ENCODE data around the gene TMEM238.
"Not testable (repeated sequence)": the region's sequence is repeated elsewhere in the genome, so short reads cannot be mapped to it uniquely, and the experiment has no call there.

Gene TMEM238, protein sequence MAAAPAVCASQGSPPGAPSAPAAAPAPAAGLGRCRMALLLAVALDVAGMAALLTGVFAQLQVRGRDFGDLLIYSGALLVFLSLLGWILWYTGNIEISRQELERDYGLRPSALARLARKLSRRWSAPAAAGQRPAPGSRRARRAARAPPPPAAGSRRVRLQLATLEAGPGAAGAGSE

DNA sequence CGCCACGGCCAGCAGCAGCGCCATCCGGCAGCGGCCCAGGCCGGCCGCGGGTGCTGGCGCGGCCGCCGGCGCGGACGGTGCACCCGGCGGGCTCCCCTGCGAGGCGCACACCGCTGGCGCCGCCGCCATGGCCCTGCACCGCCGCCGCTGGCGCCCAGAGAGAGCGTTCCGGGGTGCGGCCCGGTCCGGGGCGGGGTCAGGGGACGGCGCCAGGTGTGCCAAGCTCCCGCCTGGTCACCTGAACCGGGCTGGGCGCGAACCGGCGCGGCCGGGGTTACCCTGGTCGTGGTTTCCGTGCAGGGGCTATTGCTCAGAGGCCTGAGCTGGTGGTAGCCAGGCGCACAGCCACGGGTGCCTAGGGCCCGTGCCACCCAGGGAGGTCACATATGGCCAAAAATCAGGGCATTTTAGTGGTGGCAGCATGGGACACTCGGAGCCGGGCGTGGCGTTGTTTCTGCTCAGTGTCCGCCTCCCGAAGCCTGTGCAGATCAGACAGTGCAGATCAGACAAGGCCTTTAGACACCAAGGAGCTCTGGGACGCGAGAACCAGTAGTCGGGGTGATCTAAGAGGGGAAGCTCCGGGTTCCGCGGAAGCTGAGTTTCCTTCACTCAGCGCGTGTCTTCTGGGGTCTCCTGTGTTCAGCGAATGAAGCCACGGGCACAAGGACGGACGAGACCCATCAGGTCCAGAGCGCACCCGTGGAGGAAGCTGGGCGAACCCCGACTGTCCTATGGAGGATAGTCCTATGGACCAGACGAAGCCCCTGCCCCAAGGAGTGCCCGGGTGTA, at the start of gene TMEM238:
TSS of gene TMEM238 (minus strand) at position 162 of the 789 bp plus-strand sequence. CDS start at position 129, 33 bp downstream.
- DNase-seq (ENCODE audit: low read depth, low spot score) = no peak

DNA sequence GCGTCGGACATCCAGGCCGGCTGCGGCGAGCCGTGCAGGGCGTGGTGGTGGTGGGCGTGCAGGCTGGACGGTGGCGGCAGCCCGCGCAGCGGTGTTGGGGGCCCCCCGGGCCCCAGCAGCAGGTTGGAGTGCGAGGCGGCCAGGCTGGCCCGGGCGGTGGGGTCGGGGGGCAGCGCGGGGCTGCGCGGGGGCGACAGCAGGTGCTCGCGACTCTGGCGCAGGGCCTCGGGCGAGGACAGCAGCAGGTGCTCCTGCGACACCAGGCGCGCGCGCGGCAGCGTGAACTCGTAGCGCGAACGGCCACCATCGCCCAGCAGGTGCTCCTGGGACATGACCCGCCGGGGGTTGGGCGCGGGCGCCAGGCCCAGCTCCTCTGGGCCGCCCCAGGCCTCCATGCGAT, 49.2 kb upstream of the TMEM238 start:
- DNase-seq (ENCODE audit: low read depth, low spot score) = no peak

DNA sequence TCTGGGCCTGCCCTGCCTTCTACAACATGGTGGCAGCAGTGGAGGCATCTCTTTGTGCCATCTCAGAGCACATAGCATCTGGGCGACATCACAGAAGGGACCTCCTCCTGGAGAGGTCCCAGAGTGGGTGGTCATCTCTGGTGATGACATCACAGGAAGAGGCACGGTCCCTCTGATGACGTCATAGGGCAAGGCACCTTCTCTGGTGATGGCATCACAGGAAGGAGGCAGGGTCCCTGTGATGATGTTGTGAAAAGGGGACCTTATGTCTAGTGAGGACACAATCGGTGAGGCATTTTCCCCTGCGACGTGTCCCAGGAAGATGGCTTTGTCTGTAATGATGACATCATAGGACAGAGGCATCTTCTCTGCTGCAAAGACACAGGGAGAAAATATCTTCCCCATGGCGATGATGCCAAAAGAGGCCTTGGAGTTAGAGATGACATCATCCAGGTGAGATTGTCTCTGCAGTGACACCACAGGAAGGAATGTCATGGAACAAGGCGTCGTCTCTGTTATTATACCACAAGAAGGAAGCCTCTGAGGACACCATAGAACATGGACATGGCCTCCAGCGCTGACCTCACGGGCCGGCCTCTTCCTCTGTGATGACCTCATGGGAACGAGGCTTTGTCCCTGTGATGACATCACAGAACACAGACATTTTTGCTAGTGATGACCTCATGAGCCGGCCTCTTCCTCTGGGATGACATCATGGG, 48.3 kb upstream of the TMEM238 start:
- DNase-seq (ENCODE audit: low read depth, low spot score) = no peak

DNA sequence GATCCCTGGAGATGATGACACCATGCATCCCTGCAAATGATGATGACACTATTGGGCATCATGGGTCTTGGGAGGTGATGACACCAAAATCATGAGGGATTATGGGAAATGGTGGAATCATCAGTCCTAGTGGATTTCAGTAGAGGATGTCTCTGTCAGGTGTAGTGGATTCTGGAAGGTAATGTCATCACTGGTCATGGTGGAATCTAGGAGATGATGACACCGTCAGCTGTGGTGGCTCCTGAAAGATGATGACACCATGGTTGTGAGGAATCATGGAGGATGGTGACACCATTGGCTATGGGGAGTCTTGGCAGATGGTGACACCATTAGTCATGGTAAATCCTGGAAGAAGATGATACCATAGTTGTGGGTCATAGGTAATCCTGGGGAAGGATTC, 47.1 kb upstream of the TMEM238 start:
- no peak for DNase-seq (ENCODE audit: low read depth, low spot score)

DNA sequence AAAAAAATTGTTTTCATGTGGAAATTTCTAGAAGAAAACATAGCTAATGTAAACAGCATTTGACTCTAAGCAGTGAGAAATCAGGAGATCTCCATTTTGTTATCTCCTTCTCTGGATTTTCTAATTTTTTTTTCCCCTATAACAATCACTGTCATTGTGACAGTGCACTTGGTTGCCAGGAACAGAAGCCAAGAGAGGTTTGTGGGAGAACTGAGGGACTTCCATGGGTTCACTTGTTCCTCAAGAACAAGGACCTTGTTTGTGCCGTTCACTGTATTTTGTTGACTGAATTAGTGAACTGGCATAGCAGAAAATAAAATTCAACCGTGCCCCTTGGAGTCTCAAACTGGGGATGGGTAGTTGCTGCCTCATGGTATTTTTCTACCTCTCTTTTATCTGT, 42.0 kb upstream of the TMEM238 start:
- no peak for DNase-seq (ENCODE audit: low read depth, low spot score)

DNA sequence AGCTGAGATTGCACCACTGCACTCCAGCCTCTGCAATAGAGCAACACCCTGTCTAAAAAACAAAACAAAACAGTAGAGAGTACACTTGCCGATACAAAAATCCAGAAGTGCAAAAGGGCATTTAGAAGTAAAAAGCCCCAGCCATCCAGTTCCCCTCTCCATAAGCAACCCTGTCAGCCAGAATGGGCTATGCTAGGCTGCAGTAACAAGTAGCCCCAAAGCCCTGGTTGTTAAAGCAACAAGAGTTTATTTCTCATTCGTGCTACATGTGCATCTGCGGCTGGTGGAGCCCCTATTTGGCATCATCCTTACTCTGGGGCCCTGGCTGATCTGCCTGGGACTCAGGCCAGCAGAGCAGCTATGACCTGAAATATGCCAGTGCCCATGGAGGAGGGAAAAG, 40.4 kb upstream of the TMEM238 start:
- no peak for DNase-seq (ENCODE audit: low read depth, low spot score)

DNA sequence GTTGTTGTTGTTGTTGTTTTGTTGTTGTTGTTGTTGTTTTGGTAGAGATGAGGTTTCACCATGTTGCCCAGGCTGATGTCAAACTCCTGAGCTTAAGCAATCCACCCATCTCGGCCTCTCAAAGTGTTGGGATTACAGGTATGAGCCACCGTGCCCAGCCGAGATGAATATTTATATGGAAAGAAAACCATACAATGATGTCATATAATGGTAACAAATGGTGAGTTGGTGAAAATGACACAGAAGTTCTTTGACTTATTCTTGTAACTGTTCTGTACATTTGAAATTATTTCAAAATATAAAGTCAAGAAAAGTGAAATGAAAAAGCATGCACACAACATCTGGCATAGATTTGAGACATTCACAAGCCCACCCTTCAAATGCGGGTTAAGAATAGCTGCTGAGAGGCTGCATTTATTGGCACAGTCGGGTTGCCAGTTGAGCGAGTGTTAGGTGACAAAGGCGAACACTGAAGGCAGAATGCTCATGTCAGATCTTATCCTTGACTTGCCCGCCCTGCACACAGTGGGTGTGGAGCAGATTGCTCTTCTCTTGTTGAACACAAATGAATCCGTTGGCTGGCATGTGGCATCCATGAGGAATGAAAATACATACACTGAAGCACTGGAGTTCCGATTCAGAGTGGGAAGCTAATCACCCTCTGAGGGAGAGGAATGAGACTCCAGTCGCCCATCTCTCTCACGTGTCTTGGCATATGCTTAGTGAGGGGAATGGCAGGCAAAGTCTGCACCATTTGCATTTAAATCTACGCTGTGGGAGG, 39.3 kb upstream of the TMEM238 start:
- DNase-seq (ENCODE audit: low read depth, low spot score) = no peak

DNA sequence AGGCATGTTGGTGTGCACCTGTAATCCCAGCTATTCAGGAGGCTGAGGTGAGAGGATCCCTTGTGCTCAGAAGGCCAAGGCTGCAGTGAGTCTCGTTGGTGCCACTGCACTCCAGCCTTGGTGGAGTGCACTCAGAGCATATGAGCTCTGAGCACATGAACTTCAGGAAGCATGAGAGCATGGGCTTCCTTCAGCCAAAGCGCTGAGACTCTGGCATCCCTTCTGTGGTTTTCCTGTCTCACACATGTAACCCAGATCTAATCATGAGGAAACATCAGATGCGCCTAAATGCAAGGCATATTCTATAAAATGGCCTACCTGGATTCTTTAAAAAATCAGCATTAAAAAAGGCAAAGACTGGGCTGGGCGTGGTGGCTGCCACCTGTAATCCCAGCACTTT, 37.2 kb upstream of the TMEM238 start:
- not testable (repeated sequence) for DNase-seq (ENCODE audit: low read depth, low spot score)

DNA sequence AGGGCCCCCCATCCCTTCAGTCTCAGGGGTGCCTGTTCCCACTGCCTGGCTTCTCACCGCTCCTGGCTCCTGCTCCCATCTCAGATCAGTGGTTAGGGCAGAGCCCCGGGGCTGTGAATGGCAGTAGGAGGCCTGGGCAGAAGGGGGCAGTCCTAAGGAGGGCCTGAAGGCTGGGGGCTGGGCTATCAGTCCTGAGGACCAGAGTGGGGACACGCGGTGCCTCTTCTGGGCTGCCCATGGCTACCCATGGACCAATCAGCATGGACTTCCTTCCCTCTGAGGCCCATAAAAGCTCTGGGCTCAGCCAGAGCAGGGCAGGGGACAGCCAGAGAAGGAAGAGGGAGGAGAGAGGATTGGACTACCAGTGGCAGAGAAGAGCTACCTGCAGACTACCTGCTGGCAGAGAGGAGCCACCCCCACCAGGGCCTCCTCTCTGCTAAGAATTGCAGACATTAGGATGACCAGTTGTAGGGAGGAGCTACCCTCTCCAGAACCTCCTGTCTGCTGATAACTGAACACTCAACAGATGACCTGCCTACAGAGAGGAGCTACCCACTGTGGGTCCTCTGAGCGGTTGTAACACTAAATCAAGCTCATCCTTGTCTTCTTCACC, 35.6 kb upstream of the TMEM238 start:
- no peak for DNase-seq (ENCODE audit: low read depth, low spot score)

DNA sequence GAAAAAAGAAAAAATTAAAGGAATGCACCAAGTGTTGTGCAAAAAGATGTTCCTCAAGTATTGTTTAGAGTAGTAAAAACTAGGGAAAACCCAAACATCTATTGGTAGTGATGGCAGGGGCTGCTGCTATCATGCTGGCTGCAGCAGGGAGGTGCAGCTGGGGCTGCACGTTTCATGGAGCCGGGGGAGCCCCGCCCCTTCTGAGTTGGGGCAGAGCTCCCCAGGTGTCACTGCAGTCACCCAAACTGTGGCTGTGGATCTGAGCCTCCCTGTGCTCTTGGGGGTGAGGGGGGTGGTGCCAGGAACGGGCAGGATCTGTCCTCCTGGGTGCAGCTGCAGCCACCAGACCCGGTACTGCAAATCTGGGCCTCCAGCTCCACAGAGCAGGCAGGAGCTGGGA, 35.0 kb upstream of the TMEM238 start:
- DNase-seq (ENCODE audit: low read depth, low spot score) = no peak

DNA sequence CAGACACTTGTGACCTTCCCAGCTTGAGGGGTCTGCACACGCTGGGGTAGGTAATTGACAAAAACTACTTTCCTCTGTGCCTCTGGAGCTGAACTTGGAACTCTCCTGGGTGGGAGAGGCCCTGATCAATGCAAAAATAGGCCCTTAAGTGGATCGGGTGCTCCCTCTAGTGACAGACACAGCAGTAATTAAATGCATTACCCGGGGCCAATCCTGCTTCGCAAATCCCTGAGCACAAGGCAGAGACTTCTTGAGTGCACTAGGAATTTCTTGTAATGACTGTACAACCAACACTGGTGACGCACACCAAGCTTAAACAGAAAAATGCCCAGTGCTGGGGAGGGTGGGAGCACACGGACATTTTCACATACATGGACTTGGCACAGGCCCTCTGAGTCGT, 34.1 kb upstream of the TMEM238 start:
- DNase-seq (ENCODE audit: low read depth, low spot score) = peak; percentile 31

DNA sequence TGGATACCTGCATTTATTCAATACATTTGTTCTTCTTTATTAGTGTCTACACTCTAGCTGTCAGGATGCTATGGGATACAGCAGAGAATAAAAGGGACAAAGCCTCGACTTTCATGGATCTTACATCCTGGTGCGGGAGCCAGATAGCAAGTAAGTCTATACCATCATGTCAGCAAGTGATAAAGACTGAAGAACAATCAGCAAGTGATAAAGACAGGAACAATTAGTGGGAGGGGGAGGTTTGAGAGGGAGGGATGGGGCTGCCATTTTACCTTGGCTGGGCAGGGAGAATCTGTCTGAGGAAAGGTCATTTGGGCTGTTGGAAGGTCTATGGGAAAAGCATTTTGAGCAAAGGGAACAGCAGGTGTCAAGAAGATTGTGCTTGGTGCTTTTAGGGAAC, 26.1 kb upstream of the TMEM238 start:
- no peak for DNase-seq (ENCODE audit: low read depth, low spot score)

DNA sequence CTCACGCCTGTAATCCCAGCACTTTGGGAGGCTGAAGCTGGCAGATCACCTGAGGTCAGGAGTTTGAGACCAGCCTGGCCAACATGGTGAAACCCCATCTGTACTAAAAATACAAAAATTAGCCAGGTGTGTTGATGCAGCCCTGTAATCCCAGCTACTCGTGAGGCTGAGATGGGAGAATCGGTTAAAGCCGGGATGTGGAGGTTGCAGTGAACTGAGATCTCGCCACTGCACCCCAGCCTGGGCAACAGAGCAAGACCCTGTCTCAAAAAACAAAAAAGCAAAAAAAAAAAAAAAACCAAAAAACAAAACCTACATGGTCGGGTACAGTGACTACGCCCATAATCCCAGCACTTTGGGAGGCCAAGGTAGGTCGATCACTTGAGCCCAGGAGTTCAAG, 25.1 kb upstream of the TMEM238 start:
- not testable (repeated sequence) for DNase-seq (ENCODE audit: low read depth, low spot score)

DNA sequence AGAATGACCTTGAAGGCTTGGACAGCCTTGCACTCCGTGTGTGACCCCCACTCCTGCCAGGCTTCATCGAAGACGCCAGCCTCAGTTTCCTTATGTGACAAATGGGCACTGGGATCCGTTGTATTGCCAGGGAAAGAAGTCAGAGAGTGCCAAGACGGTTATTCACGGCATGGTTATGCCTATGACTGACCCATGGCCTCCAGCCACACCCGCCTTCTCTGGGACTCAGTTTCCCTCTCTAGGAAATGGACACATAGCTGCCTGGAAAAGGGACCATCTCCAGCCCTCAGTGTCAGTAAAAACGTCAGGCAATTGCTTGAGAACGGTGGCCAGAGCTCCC, 24.4 kb upstream of the TMEM238 start:
- no peak for DNase-seq (ENCODE audit: low read depth, low spot score)

DNA sequence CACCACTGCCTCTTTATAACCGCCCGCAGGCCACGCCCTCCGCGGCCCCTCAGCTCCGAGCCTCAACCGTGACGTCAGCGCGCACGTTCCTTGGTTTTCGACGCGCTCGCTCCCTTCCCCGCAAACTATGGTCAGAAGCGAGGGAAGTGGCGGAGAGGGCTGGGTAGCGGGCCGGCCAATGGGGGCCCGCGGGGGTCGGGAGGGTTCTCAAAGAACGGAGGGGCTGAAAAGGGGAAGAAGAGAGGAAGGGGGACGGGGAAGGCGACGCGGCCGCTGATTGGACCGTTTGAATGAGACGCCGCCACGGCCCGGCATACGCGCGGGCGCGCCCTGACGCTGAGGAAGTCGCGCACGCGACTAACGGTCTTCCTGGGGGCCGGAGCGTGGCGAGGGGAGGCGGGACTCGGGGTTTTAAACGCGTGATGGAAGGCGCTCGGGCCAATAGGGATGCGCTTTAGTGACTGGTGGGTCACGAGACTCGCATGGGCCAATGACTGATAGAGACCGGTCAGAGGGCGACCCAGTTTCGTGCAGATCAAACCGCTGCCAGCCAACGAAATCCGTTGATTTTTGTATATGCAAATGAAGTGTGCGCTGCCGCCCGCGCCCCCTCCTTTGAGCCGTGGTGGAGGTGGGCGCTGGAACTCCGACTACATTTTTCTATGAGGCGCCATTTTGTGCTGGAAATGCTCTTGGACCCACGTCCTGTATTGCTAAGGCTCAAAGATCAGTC, 23.9 kb upstream of the TMEM238 start:
- DNase-seq (ENCODE audit: low read depth, low spot score) = peak; percentile 99

DNA sequence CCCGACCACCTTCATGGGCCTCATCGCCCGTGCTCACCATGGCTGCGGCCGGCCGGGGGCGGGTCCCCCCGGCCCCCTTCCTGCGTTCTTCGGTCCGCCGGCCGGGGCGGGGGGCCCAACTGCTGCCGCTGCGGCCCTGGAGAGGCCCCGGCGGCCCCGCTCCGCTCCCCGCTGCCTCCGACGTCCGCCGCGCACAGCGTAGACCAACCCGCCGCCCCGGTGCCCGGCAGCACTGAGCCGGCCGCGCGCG, 23.4 kb upstream of the TMEM238 start, which contains the start of gene UBE2S:
TSS of gene UBE2S (minus strand) at position 239 of the 250 bp plus-strand sequence. CDS start at position 40, 199 bp downstream.
- not testable (repeated sequence) for DNase-seq (ENCODE audit: low read depth, low spot score)

DNA sequence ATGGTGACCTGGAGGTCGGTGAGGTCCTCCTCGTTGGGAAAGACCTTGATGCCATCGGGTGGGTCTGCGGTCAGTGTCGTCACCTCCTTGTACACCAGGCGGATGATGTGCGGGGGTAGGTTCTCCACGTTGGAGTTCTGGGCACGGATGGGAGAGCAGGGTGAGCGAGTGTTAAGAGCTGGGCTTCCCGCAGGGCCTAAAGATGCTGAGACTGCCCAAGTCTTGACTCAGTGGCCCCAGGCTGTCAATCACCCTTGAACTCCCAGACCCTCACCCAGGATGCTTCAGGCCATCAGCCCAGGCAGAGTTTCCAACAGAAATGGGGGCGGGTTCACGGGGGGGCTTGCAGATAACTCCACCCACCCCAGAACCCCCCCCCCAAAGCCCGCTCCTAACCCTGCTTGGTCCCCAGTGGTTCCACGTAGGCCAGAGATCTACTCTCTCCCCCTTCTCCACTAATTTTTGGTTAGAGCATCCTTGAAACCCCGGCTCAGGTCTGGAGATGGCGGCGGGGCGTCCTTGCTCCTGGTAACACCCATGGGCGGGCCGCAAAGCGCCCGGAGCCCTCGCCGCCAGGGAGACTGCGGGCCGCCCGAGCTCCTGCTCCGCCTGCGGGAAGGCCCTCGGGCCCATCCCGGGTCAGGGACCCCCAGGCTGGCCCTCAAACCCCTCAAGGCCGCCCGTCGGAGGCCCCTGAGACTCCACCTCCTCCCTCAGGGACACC, 22.9 kb upstream of the TMEM238 start:
- DNase-seq (ENCODE audit: low read depth, low spot score) = no peak

DNA sequence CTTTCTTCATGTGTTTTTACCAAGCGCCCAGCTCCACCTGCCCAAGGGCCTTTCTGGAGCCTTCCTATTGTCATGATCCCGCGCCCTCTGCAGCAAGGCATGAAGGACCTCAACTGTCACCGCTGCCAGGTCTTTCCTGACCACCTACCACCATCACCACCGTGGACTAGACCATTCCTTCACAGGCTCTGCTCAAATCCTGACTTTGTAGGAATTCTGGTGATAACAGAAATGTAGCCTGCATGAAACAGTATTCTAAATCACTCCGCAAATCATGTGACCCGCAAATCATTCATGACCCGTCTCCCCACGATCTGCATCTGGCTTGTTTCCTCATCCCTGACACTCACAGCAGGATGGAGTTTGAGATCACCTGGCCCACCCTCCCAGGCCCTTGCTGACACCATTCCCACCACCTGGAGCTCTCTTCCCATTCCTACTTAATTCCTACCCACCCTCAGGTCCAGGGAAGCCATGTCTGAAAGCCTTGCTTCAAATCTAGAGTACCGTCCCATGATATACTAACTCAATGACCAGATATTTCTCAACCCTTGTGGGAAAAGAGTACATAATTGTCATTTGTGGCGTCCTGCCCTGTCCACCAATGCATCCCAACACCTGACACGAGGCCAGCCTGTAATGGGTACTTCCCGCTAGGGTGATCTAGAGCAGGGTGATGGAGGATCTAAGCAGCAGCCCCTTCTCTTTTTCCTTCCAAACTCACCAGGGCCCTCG, 22.2 kb upstream of the TMEM238 start:
- no peak for DNase-seq (ENCODE audit: low read depth, low spot score)

DNA sequence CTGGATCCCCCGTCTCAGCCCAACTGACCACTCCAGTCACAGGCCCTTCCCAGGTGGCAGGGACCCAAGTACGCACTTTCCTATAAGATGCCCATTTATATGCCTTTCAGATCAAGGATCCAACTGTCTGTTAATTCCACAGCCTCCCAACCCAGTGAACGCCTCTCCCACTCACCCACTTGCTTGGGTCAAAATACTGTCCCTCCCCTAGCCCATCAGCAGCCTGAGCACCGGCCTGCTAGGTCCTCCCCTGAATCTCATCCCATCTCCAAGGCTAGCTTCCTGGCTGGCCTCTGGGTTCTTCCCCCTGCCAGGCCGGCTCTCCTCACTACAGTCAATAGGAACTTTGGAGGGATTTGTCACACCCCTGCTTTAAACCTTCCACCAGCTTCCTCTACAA, 21.5 kb upstream of the TMEM238 start:
- DNase-seq (ENCODE audit: low read depth, low spot score) = no peak

DNA sequence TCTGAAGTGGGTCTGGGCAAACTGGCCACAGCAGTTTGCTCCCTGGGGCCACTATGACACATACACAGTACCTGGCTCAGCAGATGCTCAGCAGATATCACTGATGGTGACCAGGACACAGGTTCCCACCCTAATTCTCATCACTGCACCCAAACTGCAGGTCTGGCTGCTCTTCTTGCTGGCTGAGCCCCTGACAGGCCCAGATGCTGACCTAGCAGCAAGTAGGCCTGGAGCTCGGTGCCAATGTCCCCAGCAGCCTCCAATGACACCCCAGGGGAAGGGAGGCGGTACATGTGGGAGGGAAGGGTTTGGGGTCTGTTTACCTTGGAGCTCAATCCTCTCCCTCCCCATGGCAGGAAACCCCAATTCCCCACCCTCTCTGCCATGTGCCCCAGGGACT, 18.4 kb upstream of the TMEM238 start:
- DNase-seq (ENCODE audit: low read depth, low spot score) = no peak
